Bronchial epithelial cell (primary cell): ENCODE data around the gene CD99L2. TPM values are rescaled to one million over a fixed set of nuclear protein-coding genes. Genes with fewer than 3 reads are reported as not detected.

Source experiments
- DNase-seq: peaks from one replicate; pipeline ENCODE4 v3.0.0-alpha.2; 2010; ENCODE audit warnings: low read depth
- FAIRE-seq: peaks from 2 replicates; lab custom pipeline; 2011; peaks lifted over from hg19 to GRCh38; lab: Jason Lieb, UNC
- H3K27me3 ChIP-seq: 2 replicates; pipeline ENCODE4 v1.5.1; 2011; ENCODE audit warnings: low read length; ENCODE audit not compliant: control insufficient read depth, insufficient read depth
- H3K36me3 ChIP-seq: 2 replicates; pipeline ENCODE4 v1.5.1; 2011; ENCODE audit warnings: low read length; ENCODE audit not compliant: control insufficient read depth, insufficient read depth
- H3K4me3 ChIP-seq: 2 replicates; pipeline ENCODE4 v1.5.1; 2011; ENCODE audit warnings: mild to moderate bottlenecking, low read depth, low read length, control low read depth
- CTCF ChIP-seq: IDR thresholded peaks from 2 replicates; pipeline ENCODE4 v1.5.1; 2011; ENCODE audit warnings: mild to moderate bottlenecking, moderate library complexity, low read length, control low read depth, inconsistent platforms; ENCODE audit not compliant: insufficient read depth, severe bottlenecking
- total RNA-seq: library from RNA; depleted of rRNA; stranded (reverse); fragments of >200 nt; gene quantifications from 2 replicates; pipeline ENCODE4 v1.2.1, GENCODE V29; 2014

Gene CD99L2
- total RNA-seq, 1 donor from 2014 or later = 10.8 TPM

GRCh38 chrX:150926304-150926703 lies 27.8 kb upstream of the CD99L2 start:
- Histone ChIP-seq H3K27me3 (no peaks in the 10 kb centered on the region), H3K36me3 (no peaks in the 10 kb centered on the region), H3K4me3 (no peak overlapping the region)
- DNase-seq (peak; percentile 0), FAIRE-seq (no peak)
- TF ChIP-seq CTCF = no peak

- Histone ChIP-seq H3K4me3 (no peak overlapping the region), H3K27me3 (no peaks in the 10 kb centered on the region), H3K36me3 (no peaks in the 10 kb centered on the region)
- DNase-seq (no peak), FAIRE-seq (no peak)
- TF ChIP-seq CTCF = no peak
These were observed 20.9 kb upstream of the CD99L2 start for GRCh38 chrX:150919401-150919800.

GRCh38 chrX:150913511-150913910 lies 15.0 kb upstream of the CD99L2 start:
- FAIRE-seq (no peak), DNase-seq (peak; percentile 7)
- Histone ChIP-seq H3K4me3 (no peak overlapping the region), H3K36me3 (no peaks in the 10 kb centered on the region), H3K27me3 (no peaks in the 10 kb centered on the region)
- no peak for TF ChIP-seq CTCF

GRCh38 chrX:150907474-150907873 lies 9.0 kb upstream of the CD99L2 start:
- no peak for TF ChIP-seq CTCF
- no peaks in the 10 kb centered on the region for H3K36me3 ChIP-seq
- DNase-seq (no peak), FAIRE-seq (no peak)
- no peak overlapping the region for H3K4me3 ChIP-seq
- no peaks in the 10 kb centered on the region for H3K27me3 ChIP-seq

- no peak overlapping the region for H3K4me3 ChIP-seq
- no peaks in the 10 kb centered on the region for H3K36me3 ChIP-seq
- TF ChIP-seq CTCF = no peak
- H3K27me3 ChIP-seq = no peaks in the 10 kb centered on the region
- no peak for FAIRE-seq
- DNase-seq = no peak
These were observed 8.2 kb upstream of the CD99L2 start for GRCh38 chrX:150906694-150907093.

GRCh38 chrX:150905293-150905692 lies 6.8 kb upstream of the CD99L2 start:
- no peak overlapping the region for H3K4me3 ChIP-seq
- peak; percentile 28 for FAIRE-seq

More at GRCh38 chrX:150905293-150905692, 6.8 kb upstream of the CD99L2 start:
- no peak for TF ChIP-seq CTCF
- no peaks in the 10 kb centered on the region for H3K36me3 ChIP-seq
- DNase-seq = no peak
- H3K27me3 ChIP-seq = no peaks in the 10 kb centered on the region
